GM19239 (cell line): ENCODE data around the gene AMY1A.
"Not testable (repeated sequence)": the region's sequence is repeated elsewhere in the genome, so short reads cannot be mapped to it uniquely, and the experiment has no call there.

ENCODE experiments used
- DNase-seq: peaks from one replicate; pipeline ENCODE4 v3.0.0; 2011; ENCODE audit warnings: low spot score; ENCODE audit not compliant: insufficient read length
- FAIRE-seq: peaks from 2 replicates; lab custom pipeline; 2011; peaks lifted over from hg19 to GRCh38; lab: Jason Lieb, UNC

Gene AMY1A

GRCh38 chr1:103655460-103655859, at the start of gene AMY1A:
AMY1A (plus strand) TSS chr1:103655760; CDS start chr1:103656331, 571 bp downstream.
- DNase-seq, FAIRE-seq: not testable (repeated sequence)

- no peak for FAIRE-seq
Observed at GRCh38 chr1:103616362-103616761, 39.2 kb upstream of the AMY1A start.

GRCh38 chr1:103616994-103617477, 38.5 kb upstream of the AMY1A start, which contains the start of gene AMY2A:
AMY2A (plus strand) TSS chr1:103617427; CDS start chr1:103617441, 14 bp downstream.
- FAIRE-seq, DNase-seq: not testable (repeated sequence)

More at GRCh38 chr1:103616362-103616761, 39.2 kb upstream of the AMY1A start:
- DNase-seq, result no peak

- DNase-seq, FAIRE-seq: not testable (repeated sequence)
Observed at GRCh38 chr1:103627436-103627835, 28.1 kb upstream of the AMY1A start.

- FAIRE-seq, DNase-seq: not testable (repeated sequence)
Observed at GRCh38 chr1:103641194-103641593, 14.4 kb upstream of the AMY1A start.

GRCh38 chr1:103643908-103644307, 11.7 kb upstream of the AMY1A start:
- not testable (repeated sequence) for DNase-seq, FAIRE-seq

GRCh38 chr1:103650305-103650704, 5.3 kb upstream of the AMY1A start:
- FAIRE-seq, DNase-seq: not testable (repeated sequence)

GRCh38 chr1:103650889-103651288, 4.7 kb upstream of the AMY1A start:
- not testable (repeated sequence) for DNase-seq, FAIRE-seq

- FAIRE-seq, DNase-seq: not testable (repeated sequence)
Observed at GRCh38 chr1:103654133-103654532, 1.4 kb upstream of the AMY1A start.

- FAIRE-seq, DNase-seq: not testable (repeated sequence)
Observed at GRCh38 chr1:103676335-103676734, 20.8 kb downstream of the AMY1A start.

- FAIRE-seq, DNase-seq: not testable (repeated sequence)
Observed at GRCh38 chr1:103696110-103696509, 40.5 kb downstream of the AMY1A start, which contains the start of gene AMY1B. AMY1B (minus strand) TSS chr1:103696210; CDS start chr1:103695639, 571 bp downstream.

- not testable (repeated sequence) for FAIRE-seq, DNase-seq
Observed at GRCh38 chr1:103697430-103697829, 41.9 kb downstream of the AMY1A start.

GRCh38 chr1:103700669-103701068, 45.1 kb downstream of the AMY1A start:
- not testable (repeated sequence) for FAIRE-seq, DNase-seq

GRCh38 chr1:103701256-103701655, 45.7 kb downstream of the AMY1A start:
- not testable (repeated sequence) for FAIRE-seq, DNase-seq

- not testable (repeated sequence) for DNase-seq, FAIRE-seq
Observed at GRCh38 chr1:103707670-103708069, 52.1 kb downstream of the AMY1A start.

- not testable (repeated sequence) for FAIRE-seq
Observed at GRCh38 chr1:103710381-103710780, 54.8 kb downstream of the AMY1A start.

More at GRCh38 chr1:103710381-103710780, 54.8 kb downstream of the AMY1A start:
- not testable (repeated sequence) for DNase-seq
